HG03558 (cell line): ENCODE data around the gene RRP9.
"Not testable (repeated sequence)": the region's sequence is repeated elsewhere in the genome, so short reads cannot be mapped to it uniquely, and the experiment has no call there.

Experiments
- ATAC-seq: cut with Tn5 transposase; IDR thresholded peaks from one replicate; pipeline ENCODE4 v1.9.1; 2021; ENCODE audit warnings: moderate number of reproducible peaks; ENCODE audit not compliant: unreplicated experiment; ENCODE audit errors: extremely low read depth

Gene RRP9

DNA sequence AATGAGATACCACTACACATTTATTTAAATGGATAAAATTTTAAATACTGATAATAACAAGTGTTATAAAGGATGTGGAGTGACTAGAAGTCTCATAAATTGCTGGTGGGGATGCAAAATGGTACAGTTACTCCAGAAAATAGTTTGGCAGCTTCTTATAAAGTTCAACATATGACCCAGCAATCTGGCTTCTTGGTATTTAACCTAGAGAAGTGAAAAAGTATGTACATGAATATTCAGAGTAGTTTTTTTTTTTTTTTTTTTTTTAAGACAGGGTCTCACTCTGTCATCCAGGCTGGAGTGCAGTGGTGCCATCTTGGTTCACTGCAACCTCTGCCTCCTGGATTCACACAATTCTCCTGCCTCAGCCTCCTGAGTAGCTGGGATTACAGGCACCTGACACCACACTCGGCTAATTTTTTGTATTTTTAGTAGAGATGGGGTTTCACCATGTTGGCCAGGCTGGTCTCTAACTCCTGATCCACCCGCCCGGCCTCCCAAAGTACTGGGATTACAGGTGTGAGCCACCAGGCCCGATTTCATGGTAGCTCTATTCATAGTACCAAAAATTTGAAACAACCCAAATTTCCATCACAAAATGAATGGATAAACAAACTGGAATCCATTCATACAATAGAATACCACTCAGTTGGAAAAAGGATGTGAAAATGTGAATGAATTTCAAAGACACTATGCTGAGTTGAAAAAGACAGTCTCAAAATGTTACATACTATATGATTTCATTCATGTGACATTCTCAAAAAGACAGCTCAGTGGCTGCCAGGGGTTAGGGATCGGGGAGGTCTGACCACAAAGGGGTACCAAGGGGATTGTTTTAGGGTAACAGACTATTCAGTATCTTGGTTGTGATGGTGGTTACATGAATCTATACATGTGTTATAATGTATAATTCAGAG, 14.4 kb downstream of the RRP9 start:
- ATAC-seq: no peak

DNA sequence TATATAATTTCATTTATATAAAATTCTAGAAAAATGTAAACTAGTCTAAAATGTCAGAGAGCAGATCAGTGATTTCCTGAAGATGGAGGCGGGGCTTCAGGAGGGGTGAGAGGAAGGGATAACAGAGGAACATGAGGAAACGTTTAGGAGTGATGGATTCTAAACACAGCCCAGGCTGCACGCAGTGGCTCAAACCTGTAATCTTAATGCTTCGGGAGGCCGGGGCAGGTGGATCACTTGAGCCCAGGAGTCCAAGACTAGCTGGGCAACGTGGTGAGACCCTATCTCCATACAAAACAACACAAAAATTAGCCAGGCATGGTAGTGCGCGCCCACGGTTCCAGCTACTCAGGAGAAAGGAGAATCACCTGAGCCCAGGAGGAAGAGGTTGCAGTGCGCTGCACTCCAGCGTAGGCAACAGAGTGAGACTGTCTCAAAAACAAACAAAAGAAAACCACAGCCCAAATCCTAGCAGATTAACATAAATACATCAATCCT, 20.6 kb downstream of the RRP9 start:
- no peak for ATAC-seq

GRCh38 chr3:51916418-51916817, 25.3 kb downstream of the RRP9 start:
- ATAC-seq: no peak

- no peak for ATAC-seq
Observed at GRCh38 chr3:51908026-51908425, 33.7 kb downstream of the RRP9 start.

- ATAC-seq: no peak
Observed at GRCh38 chr3:51904034-51904823, 37.5 kb downstream of the RRP9 start.

DNA sequence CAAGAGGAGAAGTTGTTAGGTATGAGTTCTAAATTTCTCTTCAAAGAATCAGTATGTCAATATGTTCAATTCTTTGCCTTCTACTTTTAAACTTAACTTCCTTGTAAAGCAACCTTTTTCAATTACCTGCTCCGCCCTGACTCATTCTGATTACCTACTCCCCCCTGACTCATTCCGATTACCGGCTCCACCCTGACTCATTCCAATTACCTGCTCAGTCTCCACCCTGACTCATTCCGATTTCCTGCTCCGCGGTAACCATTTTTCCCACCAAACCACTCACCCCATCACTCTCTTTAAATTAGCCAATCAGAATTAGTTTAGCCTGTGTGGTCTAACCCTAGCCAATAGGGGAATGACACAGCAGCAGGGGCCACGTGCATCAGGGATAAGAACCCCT, 39.3 kb downstream of the RRP9 start:
- not testable (repeated sequence) for ATAC-seq

DNA sequence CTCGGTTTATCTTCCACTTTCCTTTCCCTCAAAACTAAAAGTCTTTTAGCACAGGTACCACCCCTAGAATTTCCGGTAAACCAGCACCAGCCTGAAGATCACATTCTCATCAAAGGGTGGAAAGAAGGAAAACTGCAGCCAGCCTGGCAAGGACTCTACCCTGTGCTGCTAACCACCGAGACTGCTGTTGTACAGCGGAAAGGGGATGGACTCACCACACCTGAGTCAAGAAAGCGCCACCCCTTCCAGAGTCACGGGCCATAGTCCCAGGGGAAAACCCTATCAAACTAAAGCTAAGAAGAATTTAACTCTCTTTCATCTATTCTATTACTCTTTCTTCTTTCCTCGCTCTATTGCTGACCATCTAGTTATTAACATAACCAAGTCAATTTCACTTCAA, 41.7 kb downstream of the RRP9 start:
- ATAC-seq: not testable (repeated sequence)

GRCh38 chr3:51897391-51897790, 44.3 kb downstream of the RRP9 start:
- no peak for ATAC-seq

DNA sequence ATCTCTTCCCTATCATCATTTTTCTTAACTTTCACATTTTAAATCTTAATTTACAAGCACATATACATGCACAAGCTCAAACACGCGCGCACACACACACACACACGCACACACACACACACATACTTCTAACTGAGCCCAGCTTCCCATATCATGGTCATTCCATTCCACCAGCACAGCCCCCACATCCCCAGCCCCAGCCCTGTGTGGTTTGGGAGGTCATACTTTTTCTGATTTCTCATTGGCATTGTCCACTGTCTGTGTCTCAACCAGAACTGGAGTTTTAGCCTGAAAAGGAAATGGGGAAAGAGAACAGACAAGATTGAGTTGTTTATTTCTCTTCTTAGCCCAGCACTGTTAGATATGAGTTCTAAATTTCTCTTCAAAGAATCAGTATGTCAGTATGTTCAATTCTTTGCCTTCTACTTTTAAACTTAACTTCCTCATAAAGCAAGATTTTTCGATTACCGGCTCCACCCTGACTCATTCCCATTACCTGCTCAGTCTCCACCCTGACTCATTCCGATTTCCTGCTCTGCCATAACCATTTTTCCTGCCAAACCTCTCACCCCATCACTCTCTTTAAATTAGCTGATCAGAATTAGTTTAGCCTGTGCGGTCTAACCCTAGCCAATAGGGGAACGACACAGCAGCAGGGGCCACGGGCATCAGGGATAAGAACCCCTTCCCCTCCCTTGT, 44.9 kb downstream of the RRP9 start:
- no peak for ATAC-seq

- no peak for ATAC-seq
Observed at GRCh38 chr3:51894939-51895338, 46.8 kb downstream of the RRP9 start.

- no peak for ATAC-seq
Observed at GRCh38 chr3:51894391-51894790, 47.3 kb downstream of the RRP9 start.

GRCh38 chr3:51891242-51892039, 50.3 kb downstream of the RRP9 start:
- no peak for ATAC-seq

DNA sequence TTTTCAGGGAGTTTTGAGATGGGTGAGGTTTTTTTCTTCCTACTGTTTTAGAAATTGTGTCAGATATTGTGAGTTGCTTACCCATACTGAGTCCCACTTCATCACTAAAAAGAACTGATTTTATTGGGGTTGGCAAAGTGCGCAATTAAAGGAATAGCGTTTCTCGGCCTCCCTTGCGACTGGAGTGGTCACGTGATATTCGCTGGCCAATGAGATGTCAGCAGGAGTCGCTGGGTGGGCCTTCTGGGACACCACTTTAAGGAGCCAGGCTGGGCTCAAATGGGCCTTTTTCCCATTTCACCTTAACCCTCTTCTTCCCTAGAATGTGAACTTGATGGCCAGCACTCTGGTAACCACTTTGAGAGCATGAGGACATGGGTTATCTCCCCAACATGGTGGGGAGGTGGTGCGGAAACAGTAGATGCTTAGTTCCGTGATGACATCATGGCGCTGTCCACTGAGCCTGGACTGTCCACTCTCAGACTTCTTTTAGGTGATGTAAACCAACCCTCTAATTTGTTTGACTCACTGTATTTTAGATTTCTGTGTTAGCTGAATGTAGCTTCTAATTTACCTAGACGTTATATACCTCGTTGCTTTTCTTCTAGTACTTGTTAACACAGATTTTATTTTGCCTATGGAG, 53.1 kb downstream of the RRP9 start:
- ATAC-seq: no peak

DNA sequence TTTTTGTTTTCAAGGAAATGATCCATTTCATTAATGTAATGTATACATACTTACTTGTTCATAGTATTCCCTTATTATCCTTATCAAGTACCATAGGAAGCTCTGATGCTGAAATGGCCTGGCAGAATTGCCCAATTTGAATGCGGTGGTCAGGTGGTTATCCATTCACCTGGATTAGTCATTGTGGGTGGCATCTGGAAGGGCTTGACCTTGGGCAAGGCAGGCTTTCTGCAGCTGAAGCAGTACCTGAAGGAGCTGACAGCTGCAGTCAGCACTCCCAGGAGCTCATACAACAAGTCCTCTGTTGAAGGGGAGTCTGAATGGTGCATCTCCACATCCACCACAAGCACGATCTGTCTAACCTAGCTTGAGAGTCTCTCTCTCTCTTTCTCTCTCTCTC, 54.1 kb downstream of the RRP9 start:
- no peak for ATAC-seq

DNA sequence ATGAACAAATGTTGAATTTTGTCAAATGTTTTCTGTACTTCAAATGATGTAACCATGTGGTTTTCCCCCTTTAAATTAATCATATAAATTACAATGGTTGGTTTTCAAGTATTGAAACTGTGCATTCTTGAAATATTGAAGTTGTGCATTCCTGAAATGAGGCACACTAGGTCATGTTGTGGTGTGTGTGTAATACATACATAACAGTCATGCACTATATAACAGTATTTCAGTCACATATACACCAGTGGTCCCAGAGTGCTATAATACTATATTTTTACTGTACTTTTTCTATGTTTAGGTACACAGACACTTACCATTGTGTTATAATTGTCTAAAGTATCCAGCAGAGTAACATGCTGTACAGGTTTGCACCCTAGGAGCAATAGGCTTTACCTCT, 55.3 kb downstream of the RRP9 start:
- ATAC-seq: no peak
